ENCODE measurements around the gene ATP12A.

ATP12A gene

GRCh38 chr13:24706886-24707585 lies 26.8 kb downstream of the ATP12A start:
- no peak overlapping the region for H3K27ac ChIP-seq (ENCODE audit: low read depth, low read length)
- no peaks in the 10 kb centered on the region for H3K9me2 ChIP-seq (replicated peaks; ENCODE audit: insufficient read depth, low read length)
- H3K4me3 ChIP-seq (ENCODE audit: insufficient read depth, low read length, poor library complexity, severe bottlenecking): no peak overlapping the region
- H3K36me3 ChIP-seq (ENCODE audit: low read length): no peaks in the 10 kb centered on the region
- H3K9me3 ChIP-seq (ENCODE audit: insufficient read depth, low read length): no peaks in the 10 kb centered on the region
- no peaks in the 10 kb centered on the region for H3F3A ChIP-seq (ENCODE audit: insufficient read depth)
- TF ChIP-seq EZH2phosphoT487 (conservative IDR thresholded peaks at IDR 0.05; ENCODE audit: low read length) (no peak), CTCF (IDR thresholded peaks at IDR 0.05; ENCODE audit: insufficient read depth, low read length, poor library complexity, severe bottlenecking) (no peak)
- H3K4me2 ChIP-seq (ENCODE audit: low read depth, low read length, poor library complexity, severe bottlenecking): no peak overlapping the region
- no peaks in the 10 kb centered on the region for H3K27me3 ChIP-seq (ENCODE audit: low read length)
- H4K20me1 ChIP-seq (ENCODE audit: low read depth, low read length): no peaks in the 10 kb centered on the region
- no peak overlapping the region for H2AFZ ChIP-seq (ENCODE audit: low read depth, low read length, severe bottlenecking)
- H3K9ac ChIP-seq (ENCODE audit: low read length): no peak overlapping the region
- no peaks in the 10 kb centered on the region for H3K79me2 ChIP-seq (ENCODE audit: insufficient read depth, low read length)

- no peak overlapping the region for H2AFZ ChIP-seq (ENCODE audit: low read depth, low read length, severe bottlenecking)
- no peak overlapping the region for H3K4me3 ChIP-seq (ENCODE audit: insufficient read depth, low read length, poor library complexity, severe bottlenecking)
- no peak overlapping the region for H3K9ac ChIP-seq (ENCODE audit: low read length)
- H3K27ac ChIP-seq (ENCODE audit: low read depth, low read length): no peak overlapping the region
- TF ChIP-seq CTCF (IDR thresholded peaks at IDR 0.05; ENCODE audit: insufficient read depth, low read length, poor library complexity, severe bottlenecking) (no peak), EZH2phosphoT487 (conservative IDR thresholded peaks at IDR 0.05; ENCODE audit: low read length) (no peak)
- no peaks in the 10 kb centered on the region for H3K79me2 ChIP-seq (ENCODE audit: insufficient read depth, low read length)
- no peaks in the 10 kb centered on the region for H4K20me1 ChIP-seq (ENCODE audit: low read depth, low read length)
- no peaks in the 10 kb centered on the region for H3K36me3 ChIP-seq (ENCODE audit: low read length)
- no peaks in the 10 kb centered on the region for H3K9me2 ChIP-seq (replicated peaks; ENCODE audit: insufficient read depth, low read length)
- H3K27me3 ChIP-seq (ENCODE audit: low read length): no peaks in the 10 kb centered on the region
- H3K9me3 ChIP-seq (ENCODE audit: insufficient read depth, low read length): no peaks in the 10 kb centered on the region
- H3F3A ChIP-seq (ENCODE audit: insufficient read depth): no peaks in the 10 kb centered on the region
- H3K4me2 ChIP-seq (ENCODE audit: low read depth, low read length, poor library complexity, severe bottlenecking): no peak overlapping the region
These were observed 29.1 kb downstream of the ATP12A start for GRCh38 chr13:24709186-24709913.

GRCh38 chr13:24713022-24713421 lies 32.8 kb downstream of the ATP12A start:
- no peaks in the 10 kb centered on the region for H3K9me2 ChIP-seq (replicated peaks; ENCODE audit: insufficient read depth, low read length)

More at GRCh38 chr13:24713022-24713421, 32.8 kb downstream of the ATP12A start:
- Histone ChIP-seq H3K9me3 (ENCODE audit: insufficient read depth, low read length) (no peaks in the 10 kb centered on the region), H2AFZ (ENCODE audit: low read depth, low read length, severe bottlenecking) (no peak overlapping the region), H3K36me3 (ENCODE audit: low read length) (no peaks in the 10 kb centered on the region), H3K27ac (ENCODE audit: low read depth, low read length) (no peak overlapping the region), H3K4me2 (ENCODE audit: low read depth, low read length, poor library complexity, severe bottlenecking) (no peak overlapping the region), H3F3A (ENCODE audit: insufficient read depth) (no peaks in the 10 kb centered on the region), H3K9ac (ENCODE audit: low read length) (no peak overlapping the region), H4K20me1 (ENCODE audit: low read depth, low read length) (no peaks in the 10 kb centered on the region), H3K27me3 (ENCODE audit: low read length) (no peaks in the 10 kb centered on the region), H3K4me3 (ENCODE audit: insufficient read depth, low read length, poor library complexity, severe bottlenecking) (no peak overlapping the region), H3K79me2 (ENCODE audit: insufficient read depth, low read length) (no peaks in the 10 kb centered on the region)
- no peak for TF ChIP-seq EZH2phosphoT487 (conservative IDR thresholded peaks at IDR 0.05; ENCODE audit: low read length)
- no peak for TF ChIP-seq CTCF (IDR thresholded peaks at IDR 0.05; ENCODE audit: insufficient read depth, low read length, poor library complexity, severe bottlenecking)
